PFSK-1 (cell line): ENCODE measurements around the gene IMPA2.

Experiments used
- POLR2AphosphoS5 ChIP-seq: IDR thresholded peaks from 2 replicates; pipeline ENCODE4 v1.6.1; 2012; ENCODE audit warnings: low read depth, mild to moderate bottlenecking, control low read depth, low read length, moderate library complexity
- SIN3A ChIP-seq: IDR thresholded peaks from 2 replicates; pipeline ENCODE4 v1.6.1; 2012; ENCODE audit warnings: mild to moderate bottlenecking, low read length, moderate library complexity, borderline replicate concordance; ENCODE audit not compliant: insufficient read depth

DNA sequence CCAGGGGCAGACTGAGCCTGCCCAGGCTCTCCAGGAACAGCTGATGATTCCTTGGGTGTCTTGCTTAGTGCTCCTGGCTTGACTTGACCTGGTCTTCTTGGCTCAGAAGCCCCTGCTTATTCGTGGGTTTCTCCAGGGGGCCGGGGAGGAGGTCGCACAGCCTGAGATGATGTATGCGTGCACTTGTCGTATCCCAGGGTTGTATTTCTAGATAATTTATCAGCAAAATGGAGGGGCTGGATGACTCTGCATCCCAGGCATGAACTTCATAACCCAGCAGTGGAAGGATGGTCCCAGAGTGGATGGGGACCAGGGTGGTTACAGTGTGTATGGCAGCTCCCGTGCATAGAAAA, 25.2 kb downstream of the IMPA2 start:
- TF ChIP-seq POLR2AphosphoS5 (no peak), SIN3A (no peak)
